Measurements from ENCODE around the gene PKMYT1. TPM values are rescaled to one million over a fixed set of nuclear protein-coding genes. Genes with fewer than 3 reads are reported as not detected.

Gene PKMYT1
- polyA plus RNA-seq, 1 of the 3 experiments (the other 2 are of a cell fraction), result 8.5 TPM

GRCh38 chr16:3013491-3013951 lies 33.3 kb upstream of the PKMYT1 start:
- Histone ChIP-seq H3F3A (replicated peaks; ENCODE audit: insufficient read depth) (no peaks in the 10 kb centered on the region), H3K4me3 (ENCODE audit: low read depth in 2 of 2, low read length in 1 of 2) (no peak overlapping the region), H3K9me3 (no peaks in the 10 kb centered on the region), H3K9me2 (no peaks in the 10 kb centered on the region), H3K4me1 (ENCODE audit: control insufficient read depth in 1 of 2, insufficient read depth in 2 of 2, low read depth in 1 of 2, low read length in 1 of 2) (peaks cover 0 to 6% of the 10 kb centered on the region in 2 experiments; a peak in 1 of 4 replicates), H3K27ac (ENCODE audit: low read depth in 2 of 2, low read length in 1 of 2) (no peak overlapping the region), H3K27me3 (ENCODE audit: insufficient read depth) (no peaks in the 10 kb centered on the region), H2AFZ (ENCODE audit: low read depth) (no peak overlapping the region), H3K36me3 (replicated peaks in 1 of 2; ENCODE audit: control insufficient read depth in 1 of 2, insufficient read depth in 2 of 2, low read length in 1 of 2) (no peaks in the 10 kb centered on the region), H3K4me2 (no peak overlapping the region), H4K20me1 (ENCODE audit: insufficient read depth) (no peaks in the 10 kb centered on the region), H3K79me2 (ENCODE audit: insufficient read depth) (no peaks in the 10 kb centered on the region), H3K9ac (no peak overlapping the region)
- WGBS (ENCODE audit: low lambda C conversion rate), result 84% methylated on average over 18 of the region's 27 CpGs
- CTCF ChIA-PET, result interaction anchor here (1.3 kb wide), 1 partner anchor 19 kb away, joined by 5 read pairs; no protein-coding TSS in a partner anchor
- DNase-seq, result no peak
- TF ChIP-seq REST (IDR thresholded peaks at IDR 0.05; ENCODE audit: low read depth, low read length) (no peak), RXRA (IDR thresholded peaks at IDR 0.05; ENCODE audit: borderline replicate concordance, low read depth) (no peak), NRF1 (IDR thresholded peaks at IDR 0.05; ENCODE audit: low read depth, low read length) (no peak), CTCF (IDR thresholded peaks at IDR 0.05) (no peak), EZH2phosphoT487 (IDR thresholded peaks at IDR 0.05; ENCODE audit: borderline replicate concordance, low read depth) (no peak)
- POLR2A ChIA-PET, result no interaction called here

GRCh38 chr16:3012828-3013420 lies 32.7 kb upstream of the PKMYT1 start, which contains the start of gene CLDN9:
CLDN9 (plus strand) TSS chr16:3012923; CDS start chr16:3013363, 440 bp downstream.
- Histone ChIP-seq H3K4me2 (no peak within 1 kb of the TSS), H3K4me3 (ENCODE audit: low read depth in 2 of 2, low read length in 1 of 2) (no peak within 1 kb of the TSS), H3K79me2 (ENCODE audit: insufficient read depth) (no peaks in the 10 kb centered on the region), H2AFZ (ENCODE audit: low read depth) (no peak within 1 kb of the TSS), H3K36me3 (replicated peaks in 1 of 2; ENCODE audit: control insufficient read depth in 1 of 2, insufficient read depth in 2 of 2, low read length in 1 of 2) (no peaks in the 10 kb centered on the region), H3K9ac (no peak within 1 kb of the TSS), H3F3A (replicated peaks; ENCODE audit: insufficient read depth) (no peaks in the 10 kb centered on the region), H3K27me3 (ENCODE audit: insufficient read depth) (no peaks in the 10 kb centered on the region), H3K4me1 (ENCODE audit: control insufficient read depth in 1 of 2, insufficient read depth in 2 of 2, low read depth in 1 of 2, low read length in 1 of 2) (peaks cover 0 to 1% of the 10 kb centered on the region in 2 experiments; a peak in 1 of 4 replicates), H3K27ac (ENCODE audit: low read depth in 2 of 2, low read length in 1 of 2) (no peak within 1 kb of the TSS), H4K20me1 (ENCODE audit: insufficient read depth) (no peaks in the 10 kb centered on the region), H3K9me2 (no peaks in the 10 kb centered on the region), H3K9me3 (no peaks in the 10 kb centered on the region)
- DNase-seq, result no peak
- 74% methylated on average over 15 of the region's 27 CpGs for WGBS (ENCODE audit: low lambda C conversion rate)
- ChIA-PET CTCF (interaction anchor here (1.0 to 1.5 kb wide), 3 partner anchors 8 to 19 kb away, joined by 3 to 5 read pairs (median 4); no protein-coding TSS in a partner anchor), POLR2A (no interaction called here)
- TF ChIP-seq PBX3 (IDR thresholded peaks at IDR 0.05) (no peak), EZH2phosphoT487 (IDR thresholded peaks at IDR 0.05; ENCODE audit: borderline replicate concordance, low read depth) (no peak), MEF2A (IDR thresholded peaks at IDR 0.05; ENCODE audit: borderline replicate concordance, low read depth) (no peak), REST (IDR thresholded peaks at IDR 0.05; ENCODE audit: low read depth, low read length) (no peak), YY1 (IDR thresholded peaks at IDR 0.05; ENCODE audit: low read depth) (no peak), ZBTB33 (IDR thresholded peaks at IDR 0.05; ENCODE audit: borderline replicate concordance, low read depth) (no peak), FOXM1 (IDR thresholded peaks at IDR 0.05; ENCODE audit: low read depth) (no peak), ELF1 (IDR thresholded peaks at IDR 0.05) (no peak), GATA2 (CRISPR knock-in tag; IDR thresholded peaks at IDR 0.05) (no peak), RAD21 (IDR thresholded peaks at IDR 0.05; ENCODE audit: low read length) (no peak), TCF12 (IDR thresholded peaks at IDR 0.05) (no peak)

Data from SK-N-SH (cell line).